Measurements from ENCODE around the gene CD37.

DNA sequence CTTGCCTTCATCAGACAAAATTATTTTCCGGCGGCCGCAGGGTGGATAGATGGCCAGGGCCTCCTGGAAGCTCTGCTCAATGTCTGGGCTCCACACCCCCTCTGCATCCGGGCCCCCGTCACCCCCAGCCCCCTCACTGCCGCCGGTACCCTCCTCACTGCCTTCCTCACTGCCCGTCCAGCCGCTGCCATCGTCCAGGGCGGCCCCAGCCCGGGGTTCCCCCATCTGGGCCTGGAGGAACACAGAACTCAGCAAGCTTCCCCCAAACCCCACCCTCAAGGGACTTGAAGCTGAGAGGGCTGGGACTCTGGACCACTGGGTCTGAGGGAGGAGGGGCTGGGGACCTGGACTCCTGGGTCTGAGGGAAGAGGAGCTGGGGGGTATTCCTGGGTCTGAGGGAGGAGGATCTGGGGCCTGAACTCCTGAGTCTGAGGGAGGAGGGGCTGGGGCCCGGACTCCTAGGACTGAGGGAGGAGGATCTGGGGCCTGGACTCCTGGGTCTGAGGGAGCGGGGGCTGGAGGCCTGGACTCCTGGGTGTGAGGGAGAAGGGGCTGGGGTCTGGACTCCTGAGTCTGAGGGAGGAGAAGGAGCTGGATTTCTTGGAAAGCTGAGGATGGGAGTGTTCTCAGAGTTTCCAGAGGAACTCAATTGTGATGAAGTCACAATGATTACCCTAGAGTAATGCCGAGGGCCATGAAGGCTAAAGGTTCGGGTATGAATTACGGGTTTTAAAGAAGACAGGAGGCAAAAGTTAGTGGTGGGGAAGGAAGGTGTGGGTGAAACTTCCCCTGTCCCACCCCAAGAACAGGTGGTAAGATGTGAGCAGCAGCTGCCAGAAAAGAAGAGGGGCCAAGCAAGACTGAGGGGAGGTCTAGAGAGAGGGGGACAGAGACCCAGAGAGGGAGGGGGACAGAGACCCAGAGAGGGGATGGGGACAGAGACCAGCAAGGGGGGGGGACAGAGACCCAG is 24.9 kb downstream of the CD37 start:
- TF ChIP-seq CTCF (IDR thresholded peaks at IDR 0.05) = no peak
- TF ChIP-seq POLR2A (IDR thresholded peaks at IDR 0.05) = no peak
